Activated effector memory CD4-positive, alpha-beta T cell treated with anti-CD3 and anti-CD28 coated beads, Interleukin-2, amount 50 U/mL, for 16 hours (primary cell): ENCODE results near the gene UPK3B.
"Not testable (repeated sequence)": the region's sequence is repeated elsewhere in the genome, so short reads cannot be mapped to it uniquely, and the experiment has no call there.

ENCODE experiments used
- DNase-seq: peaks from one replicate; pipeline ENCODE4 v3.0.0-alpha.2; 2020

The UPK3B gene

GRCh38 chr7:76509931-76510877 lies at the start of gene UPK3B:
Gene UPK3B, plus strand, starts transcription at chr7:76510552. Its CDS starts 101 bp downstream, at chr7:76510653.
- no peak for DNase-seq

DNA sequence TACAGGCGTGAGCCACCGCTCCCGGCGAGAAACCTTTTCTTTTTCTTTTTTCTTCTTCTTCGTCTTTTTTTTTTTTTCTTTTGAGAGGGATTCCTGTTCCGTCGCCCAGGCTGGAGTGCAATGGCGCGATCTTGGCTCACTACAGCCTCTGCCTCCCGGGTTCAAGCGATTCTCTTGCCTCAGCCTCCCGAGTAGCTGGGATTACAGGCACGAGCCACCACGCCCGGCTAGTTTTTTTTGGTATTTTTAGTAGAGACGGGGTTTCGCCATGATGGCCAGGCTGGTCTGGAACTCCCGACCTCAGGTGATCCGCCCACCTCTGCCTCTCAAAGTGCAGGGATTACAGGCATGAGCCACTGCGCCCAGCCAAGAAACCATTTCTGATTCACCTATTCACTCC lies 49.6 kb upstream of the UPK3B start:
- not testable (repeated sequence) for DNase-seq

DNA sequence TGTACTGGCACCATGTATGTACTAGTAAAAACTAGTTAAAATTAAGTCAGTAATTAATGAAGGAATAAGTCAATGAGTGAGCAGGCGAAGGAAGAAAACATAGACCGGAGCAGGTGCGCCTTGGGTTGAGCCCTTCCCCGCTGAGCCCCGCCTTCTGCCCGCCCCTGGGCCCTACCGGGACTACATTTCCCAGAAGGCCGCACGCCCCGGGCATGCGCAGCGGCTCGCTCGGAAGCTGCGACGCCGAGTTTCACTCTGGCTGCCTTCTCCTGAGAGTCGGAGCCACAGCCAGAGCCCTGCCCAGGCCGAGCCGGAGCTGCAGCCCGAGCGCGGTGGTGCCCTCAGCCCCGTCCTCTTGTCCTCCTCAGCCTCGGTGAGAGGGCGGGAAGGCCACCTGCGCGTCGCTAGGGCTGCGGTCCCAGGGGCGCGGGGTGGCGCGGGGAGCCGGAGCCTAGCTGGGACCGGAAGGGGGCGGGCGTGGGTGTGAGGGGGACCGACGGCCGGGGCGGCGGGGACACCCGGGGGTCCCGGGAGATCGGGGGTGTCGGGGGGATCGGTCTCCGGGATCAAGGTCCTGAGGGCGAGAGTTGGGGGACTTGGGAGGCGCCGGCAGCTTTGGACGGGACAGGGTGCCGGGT lies 48.8 kb upstream of the UPK3B start, which contains the start of gene DTX2:
TSS of gene DTX2 (plus strand) at position 246 of the 638 bp plus-strand sequence. CDS start 18,801 bp downstream, outside the sequence.
- DNase-seq: peak; percentile 82

- DNase-seq: not testable (repeated sequence)
Measured at GRCh38 chr7:76462271-76462882, 48.0 kb upstream of the UPK3B start.

- not testable (repeated sequence) for DNase-seq
Measured at GRCh38 chr7:76464959-76465358, 45.4 kb upstream of the UPK3B start.

DNA sequence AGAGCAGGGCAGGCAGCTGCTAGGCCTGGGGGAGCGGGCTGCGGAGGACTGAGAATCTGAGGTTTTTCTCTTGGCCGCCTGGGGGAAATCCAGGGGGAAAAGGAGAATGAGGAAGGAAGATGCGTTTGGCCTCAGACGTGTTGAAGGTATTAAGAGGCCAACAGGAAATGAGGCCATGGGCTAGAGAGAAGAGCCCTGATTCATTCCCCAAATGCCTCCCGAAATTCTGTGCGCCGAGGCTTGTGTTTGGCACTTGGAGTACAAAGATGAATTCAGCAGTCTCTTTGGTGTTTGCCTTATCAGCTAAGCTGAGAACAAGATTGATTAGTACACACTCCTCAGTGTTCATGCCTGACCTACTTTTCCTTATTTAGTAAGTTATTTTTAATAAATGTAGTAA lies 44.4 kb upstream of the UPK3B start:
- DNase-seq: not testable (repeated sequence)

GRCh38 chr7:76467743-76468404 lies 42.5 kb upstream of the UPK3B start:
- not testable (repeated sequence) for DNase-seq

DNA sequence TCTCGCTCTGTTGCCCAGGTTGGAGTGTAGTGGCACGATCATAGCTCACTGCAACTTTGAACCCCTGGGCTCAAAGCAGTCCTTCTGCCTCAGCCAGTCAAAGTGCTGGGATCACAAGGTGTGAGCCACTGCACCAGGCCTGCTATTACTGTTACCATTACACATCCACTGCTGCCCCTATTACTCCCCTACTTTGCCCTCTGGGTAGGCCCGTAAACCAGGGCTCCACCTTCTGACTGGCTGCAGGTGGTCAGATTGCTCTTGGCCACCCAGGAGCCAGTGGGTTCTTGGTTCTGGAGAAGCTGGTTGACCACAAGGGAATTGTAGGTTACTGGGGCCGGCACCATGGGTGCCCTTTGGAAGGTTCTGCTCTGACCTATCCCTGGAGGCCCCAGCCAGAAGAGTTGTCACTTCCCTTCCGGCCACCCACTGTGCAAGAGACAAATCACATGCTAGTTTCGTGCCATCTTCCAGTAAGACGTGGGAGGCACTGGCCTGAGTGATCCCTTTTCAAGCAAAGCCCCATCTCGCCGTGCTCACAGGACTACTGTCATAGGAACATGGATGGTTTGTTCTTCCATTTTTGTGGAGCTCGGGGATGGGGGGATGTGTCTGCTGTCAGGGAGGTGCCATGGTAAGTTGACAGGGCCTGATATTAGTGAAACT lies 38.7 kb upstream of the UPK3B start:
- DNase-seq: not testable (repeated sequence)

DNA sequence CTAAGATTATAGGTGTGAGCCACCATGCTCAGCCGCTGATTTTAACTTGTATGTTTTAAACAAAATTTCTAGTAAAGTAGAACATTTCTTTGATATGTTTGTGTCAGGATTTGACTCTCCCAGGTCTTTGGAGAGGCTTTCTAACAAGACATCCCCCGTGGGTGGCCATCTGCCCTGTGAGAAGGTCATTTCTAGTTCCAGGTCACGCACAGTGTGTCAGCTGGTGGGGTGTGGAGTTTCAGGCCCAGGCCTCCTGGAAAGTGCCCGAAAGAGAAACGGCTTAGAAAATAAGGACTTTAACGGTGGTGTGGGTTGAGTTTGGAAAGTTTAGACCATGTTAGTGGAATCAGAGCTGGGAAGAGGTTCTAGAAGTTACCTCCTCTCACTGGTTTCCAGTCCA lies 37.3 kb upstream of the UPK3B start:
- not testable (repeated sequence) for DNase-seq

DNA sequence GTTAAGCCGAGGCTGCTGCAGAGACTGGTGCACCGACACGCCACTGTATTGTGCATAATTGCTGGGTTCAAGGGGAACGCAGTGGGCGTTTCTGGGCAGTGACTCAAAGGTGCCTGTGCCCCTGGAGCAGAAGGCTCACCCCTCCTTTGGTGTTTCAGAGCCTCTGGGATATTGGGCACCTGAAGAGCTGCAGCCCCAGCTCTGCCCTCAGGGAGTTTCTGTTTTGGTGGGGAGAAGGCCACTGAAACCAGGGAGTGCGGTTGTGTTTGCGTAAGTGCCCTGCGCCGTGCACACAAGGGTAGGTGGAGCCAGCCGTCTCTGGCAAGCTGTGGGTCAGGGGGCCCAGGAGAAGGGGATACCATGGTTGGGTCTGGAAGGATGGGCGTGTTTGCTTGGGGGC lies 34.1 kb upstream of the UPK3B start:
- not testable (repeated sequence) for DNase-seq

DNA sequence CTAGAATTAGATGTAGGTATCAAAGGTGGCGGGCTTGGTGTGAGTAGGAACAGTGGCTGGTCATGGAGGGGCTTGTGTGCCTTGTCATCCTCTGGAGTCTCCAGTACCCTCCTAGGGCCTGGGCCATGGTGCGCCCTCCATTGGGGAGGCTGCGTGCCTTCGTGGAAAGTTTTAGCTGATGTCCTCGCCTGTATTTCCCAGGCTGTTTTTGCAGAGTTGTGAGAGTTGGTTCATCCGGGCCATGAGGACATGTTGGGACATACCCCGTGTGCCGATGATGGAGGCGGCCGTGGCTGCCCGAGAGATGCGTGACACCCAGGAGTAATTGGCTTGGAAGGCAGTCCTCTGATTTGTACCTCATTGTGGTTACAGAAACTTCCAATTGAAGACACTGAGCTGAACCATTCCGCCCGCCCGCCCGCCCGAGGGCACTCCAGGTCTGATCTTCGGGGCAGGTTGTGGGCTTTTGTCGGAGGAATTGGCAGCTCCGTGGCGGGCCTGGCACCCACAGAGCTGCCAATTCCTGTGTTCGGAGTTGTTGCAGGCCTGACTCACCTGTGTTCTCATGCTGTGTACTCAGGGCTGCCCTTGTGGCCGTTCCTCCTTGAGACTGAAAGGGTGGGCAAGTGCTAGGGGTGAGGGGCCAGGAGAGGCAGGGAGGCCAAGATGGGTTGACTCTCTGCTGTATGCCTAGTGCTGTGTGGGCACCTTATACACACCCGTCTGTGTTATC lies 33.4 kb upstream of the UPK3B start:
- DNase-seq: not testable (repeated sequence)

DNA sequence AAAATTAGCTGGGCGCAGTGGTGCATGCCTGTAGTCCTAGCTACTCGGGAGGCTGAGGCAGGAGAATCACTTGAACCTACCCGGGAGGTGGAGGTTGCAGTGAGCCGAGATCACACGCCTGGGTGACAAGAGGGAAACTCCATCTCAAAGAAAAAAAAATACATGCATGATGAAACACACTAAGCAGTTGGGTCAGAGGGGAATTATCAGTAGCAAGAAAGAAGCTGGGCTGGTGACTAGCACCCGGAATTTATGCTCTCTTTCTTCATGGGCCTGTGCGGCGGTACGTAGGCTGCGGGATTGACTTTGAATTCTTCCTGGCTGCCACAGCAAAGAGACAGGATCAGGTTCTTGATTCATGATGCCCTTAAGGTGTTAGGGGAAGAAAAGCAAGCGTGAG lies 30.7 kb upstream of the UPK3B start:
- DNase-seq: not testable (repeated sequence)

- not testable (repeated sequence) for DNase-seq
Measured at GRCh38 chr7:76480403-76481253, 29.7 kb upstream of the UPK3B start.

DNA sequence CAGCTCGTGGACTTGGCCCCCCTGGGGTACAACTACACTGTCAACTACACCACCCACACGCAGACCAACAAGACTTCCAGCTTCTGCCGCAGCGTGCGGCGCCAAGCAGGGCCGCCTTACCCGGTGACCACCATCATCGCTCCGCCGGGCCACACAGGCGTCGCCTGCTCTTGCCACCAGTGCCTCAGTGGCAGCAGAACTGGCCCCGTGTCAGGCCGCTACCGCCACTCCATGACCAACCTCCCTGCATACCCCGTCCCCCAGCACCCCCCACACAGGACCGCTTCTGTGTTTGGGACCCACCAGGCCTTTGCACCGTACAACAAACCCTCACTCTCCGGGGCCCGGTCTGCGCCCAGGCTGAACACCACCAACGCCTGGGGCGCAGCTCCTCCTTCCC lies 27.7 kb upstream of the UPK3B start:
- DNase-seq: not testable (repeated sequence)

- not testable (repeated sequence) for DNase-seq
Measured at GRCh38 chr7:76483081-76483480, 27.3 kb upstream of the UPK3B start.

- DNase-seq: not testable (repeated sequence)
Measured at GRCh38 chr7:76484456-76484855, 25.9 kb upstream of the UPK3B start.

GRCh38 chr7:76485822-76486610 lies 24.3 kb upstream of the UPK3B start:
- not testable (repeated sequence) for DNase-seq

GRCh38 chr7:76486618-76487017 lies 23.7 kb upstream of the UPK3B start:
- not testable (repeated sequence) for DNase-seq

DNA sequence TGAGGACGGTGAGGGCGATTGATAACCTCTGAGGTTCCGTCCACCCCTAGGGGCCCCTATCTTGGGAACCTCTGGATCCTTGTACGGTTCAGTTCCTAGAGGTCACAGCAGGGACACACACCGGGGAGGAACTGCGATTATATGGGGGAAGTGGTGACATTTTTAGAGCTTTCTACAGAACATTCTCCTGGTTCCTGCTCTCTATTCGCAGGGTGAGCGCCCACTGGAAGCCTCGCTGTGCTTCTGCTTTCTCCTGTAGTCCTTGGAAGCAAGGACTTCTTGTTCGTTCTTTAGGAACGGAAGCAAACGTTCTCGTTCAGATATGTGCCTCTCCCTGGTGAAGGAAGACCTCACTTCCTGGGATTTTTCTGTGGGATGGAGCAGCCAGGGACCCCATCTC lies 22.4 kb upstream of the UPK3B start:
- not testable (repeated sequence) for DNase-seq

DNA sequence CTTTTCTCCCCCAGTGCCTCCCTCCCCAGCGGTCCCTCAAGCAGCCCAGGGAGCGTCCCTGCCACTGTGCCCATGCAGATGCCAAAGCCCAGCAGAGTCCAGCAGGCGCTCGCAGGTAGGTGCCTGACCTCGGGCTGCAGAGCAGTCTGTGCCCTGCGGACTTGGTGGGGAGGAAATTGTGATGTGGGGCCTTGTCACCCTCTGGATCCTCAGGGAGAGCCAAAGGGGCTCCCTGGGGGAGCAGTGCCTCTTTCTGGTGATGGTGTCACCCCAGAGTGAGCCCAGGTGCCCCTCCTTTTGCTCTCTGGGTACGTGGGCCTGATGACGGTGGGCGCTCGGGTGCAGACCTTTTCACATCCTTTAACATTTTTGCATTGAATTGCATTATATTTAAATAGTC lies 18.2 kb upstream of the UPK3B start:
- DNase-seq: not testable (repeated sequence)
